Mammary epithelial cell (primary cell): Measurements from ENCODE around the gene ZNHIT3.

ENCODE experiments used
- CTCF ChIP-seq, 2 donors: IDR thresholded peaks in 1 of 2; conservative IDR thresholded peaks in 1 of 2; 2 replicates each; pipeline ENCODE4 v1.5.1; 2011 to 2012; ENCODE audit warnings: inconsistent platforms in 2 of 2, low read length in 2 of 2, mild to moderate bottlenecking in 2 of 2, control low read depth in 1 of 2, low read depth in 1 of 2; ENCODE audit not compliant: insufficient read depth in 1 of 2; ENCODE audit errors: extremely low read depth in 1 of 2
- EZH2 ChIP-seq: IDR thresholded peaks from 2 replicates; pipeline ENCODE4 v1.6.1; 2012; ENCODE audit warnings: low read length, inconsistent platforms, borderline replicate concordance

GRCh38 chr17:36534840-36535668 is 48.6 kb downstream of the ZNHIT3 start, which contains the start of the genes MYO19 and PIGW:
- no peak for TF ChIP-seq CTCF (conservative IDR thresholded peaks at IDR 0.05 in 1 of 2, IDR thresholded peaks at IDR 0.05 in 1 of 2; ENCODE audit: extremely low read depth in 1 of 2, insufficient read depth in 1 of 2, low read depth in 1 of 2, low read length in 2 of 2)
- TF ChIP-seq EZH2, result no peak
